HG02610 (cell line): ENCODE measurements around the gene RUNDC1.
"Not testable (repeated sequence)": the region's sequence is repeated elsewhere in the genome, so short reads cannot be mapped to it uniquely, and the experiment has no call there.

Experiments used
- ATAC-seq: cut with Tn5 transposase; IDR thresholded peaks from one replicate; pipeline ENCODE4 v1.9.1; 2021; ENCODE audit warnings: mild to moderate bottlenecking, moderate library complexity; ENCODE audit not compliant: unreplicated experiment

RUNDC1 gene

DNA sequence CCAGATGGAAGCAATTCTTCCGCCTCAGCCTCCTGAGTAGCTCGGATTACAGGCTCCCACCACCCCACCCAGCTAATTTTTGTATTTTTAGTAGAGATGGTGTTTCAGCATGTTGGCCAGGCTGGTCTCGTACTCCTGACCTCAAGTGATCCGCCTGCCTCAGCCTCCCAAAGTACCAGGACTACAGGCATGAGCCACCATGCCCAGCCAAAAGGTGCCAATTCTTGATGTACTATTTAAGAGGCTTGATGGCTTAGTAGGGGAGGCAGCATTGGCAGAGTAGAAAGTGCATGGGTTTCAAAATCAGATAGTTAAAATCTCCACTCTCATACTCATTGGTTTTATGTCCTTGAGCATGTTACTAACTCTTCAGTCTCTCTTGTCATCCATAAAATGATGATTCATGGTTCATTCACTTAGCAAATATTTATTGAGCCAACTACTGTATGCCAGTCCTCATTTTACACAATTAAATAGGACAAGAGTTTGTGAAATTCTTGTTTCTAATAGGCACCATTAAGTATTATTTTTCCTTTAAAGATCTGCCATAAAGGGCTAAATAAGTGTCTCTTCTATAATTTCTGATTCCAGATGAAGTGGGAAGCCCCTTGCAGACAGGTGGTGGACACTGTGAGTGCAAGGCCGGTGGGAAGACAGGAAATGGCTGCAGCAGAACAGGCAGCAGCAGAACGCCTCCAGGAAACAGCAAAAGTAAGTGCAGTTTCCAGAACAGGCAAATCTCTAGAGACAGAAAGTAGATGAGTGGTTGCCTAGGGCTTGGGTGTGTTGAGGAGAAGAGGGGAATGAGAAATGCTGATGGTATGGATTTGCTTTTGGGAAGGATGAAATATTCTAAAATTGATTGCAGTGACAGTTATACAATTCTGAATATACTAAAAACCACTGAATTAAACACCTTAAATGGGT lies 9.6 kb downstream of the RUNDC1 start:
- no peak for ATAC-seq

- no peak for ATAC-seq
Measured at GRCh38 chr17:42991471-42991870, 11.1 kb downstream of the RUNDC1 start.

DNA sequence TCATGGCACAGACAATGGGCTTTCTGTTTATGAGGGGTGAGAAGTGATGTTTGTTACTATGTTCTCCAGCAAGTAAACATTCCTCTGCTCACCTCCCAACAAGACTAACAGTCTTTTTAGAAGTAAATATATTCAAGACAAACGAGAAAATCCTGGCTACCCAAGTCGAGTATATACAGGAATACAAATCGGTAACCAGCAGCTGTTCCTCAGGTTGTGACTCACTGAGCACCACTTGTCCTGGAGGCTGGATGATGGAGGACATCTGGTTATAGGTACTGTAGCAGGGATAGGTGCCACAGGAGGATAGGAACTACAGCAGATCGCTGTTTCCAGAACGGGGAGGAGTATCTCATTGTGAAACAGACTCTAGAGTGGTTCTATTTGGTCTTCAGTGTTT lies 12.5 kb downstream of the RUNDC1 start:
- no peak for ATAC-seq

GRCh38 chr17:42993913-42994312 lies 13.5 kb downstream of the RUNDC1 start:
- ATAC-seq: not testable (repeated sequence)

- no peak for ATAC-seq
Measured at GRCh38 chr17:42997390-42997983, 17.1 kb downstream of the RUNDC1 start.

GRCh38 chr17:42997984-42998938 lies 17.9 kb downstream of the RUNDC1 start, which contains the start of gene RPL27:
Gene RPL27, plus strand, starts transcription at chr17:42998419. Its CDS starts 332 bp downstream, at chr17:42998751.
- peak; percentile 94 for ATAC-seq

DNA sequence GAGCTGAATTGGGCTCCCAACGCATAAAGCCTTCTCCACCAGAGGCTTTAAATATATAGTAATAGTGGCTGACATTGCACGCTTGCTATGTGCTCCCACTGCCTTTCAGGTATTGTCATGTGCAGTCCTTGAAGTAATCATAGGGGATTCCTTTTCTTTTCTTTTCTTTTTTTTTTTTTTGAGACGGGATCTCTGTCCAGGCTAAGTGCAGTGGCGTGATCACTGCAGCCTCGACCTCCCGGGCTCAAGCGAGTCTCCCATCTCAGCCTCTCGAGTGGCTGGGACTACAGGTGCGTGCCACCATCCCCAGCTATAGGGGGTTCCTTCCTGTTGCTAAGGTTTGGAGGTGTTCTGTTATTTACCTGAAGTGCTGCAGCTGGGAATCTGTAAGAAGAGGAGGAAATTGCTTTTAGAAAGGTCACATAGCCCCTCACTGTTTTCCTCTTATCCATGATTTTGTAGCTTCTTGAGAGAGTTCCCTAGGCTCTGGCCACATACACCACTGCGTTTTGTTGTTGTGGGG lies 18.7 kb downstream of the RUNDC1 start:
- ATAC-seq: no peak

GRCh38 chr17:43000894-43001293 lies 20.5 kb downstream of the RUNDC1 start:
- ATAC-seq: not testable (repeated sequence)

GRCh38 chr17:43003542-43004172 lies 23.3 kb downstream of the RUNDC1 start:
- no peak for ATAC-seq

DNA sequence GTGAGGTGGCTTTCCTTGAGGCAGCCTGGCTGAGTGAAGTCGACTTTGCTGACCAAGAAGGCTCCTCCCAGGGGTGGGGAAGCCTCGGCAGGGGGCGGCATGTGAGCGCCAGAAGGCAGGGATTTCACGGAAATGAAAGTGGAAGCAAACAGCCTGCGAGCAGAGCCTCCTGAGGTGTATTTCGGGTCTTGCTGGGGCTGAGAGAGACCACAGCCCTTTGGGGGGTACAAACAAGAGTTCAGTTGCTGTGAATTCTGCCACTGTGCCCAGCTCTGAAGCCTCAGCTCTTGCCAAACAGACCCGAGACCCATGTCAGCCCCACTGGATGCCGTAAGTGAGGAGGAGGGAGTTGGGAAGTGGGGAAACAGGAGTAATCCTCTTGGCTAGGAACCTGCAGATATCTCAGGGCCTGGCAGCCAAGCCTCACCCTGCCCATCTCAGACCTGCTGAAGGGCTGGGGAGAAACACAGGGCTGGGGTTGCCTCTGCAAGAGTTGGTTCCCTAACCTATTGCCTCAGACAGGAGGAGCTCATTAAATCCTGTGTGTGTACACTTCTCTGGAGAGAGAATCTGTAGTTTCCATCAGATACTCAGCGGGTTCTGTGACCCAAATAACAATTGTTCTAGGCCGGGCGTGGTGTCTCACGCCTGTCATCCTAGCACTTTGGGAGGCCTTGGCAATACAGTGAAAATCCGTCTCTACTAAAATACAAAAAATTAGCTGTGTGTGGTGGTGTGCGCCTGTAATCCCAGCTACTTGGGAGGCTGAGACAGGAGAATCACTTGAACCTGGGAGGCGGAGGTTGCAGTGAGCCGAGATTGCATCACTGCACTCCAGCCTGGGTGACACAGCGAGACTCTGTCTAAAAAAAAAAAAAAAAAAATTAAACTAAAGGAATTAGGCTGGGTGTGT lies 26.5 kb downstream of the RUNDC1 start, which contains the start of gene IFI35:
TSS of gene IFI35 (plus strand) at position 146 of the 913 bp plus-strand sequence. CDS start at position 310, 164 bp downstream.
- peak; percentile 88 for ATAC-seq

DNA sequence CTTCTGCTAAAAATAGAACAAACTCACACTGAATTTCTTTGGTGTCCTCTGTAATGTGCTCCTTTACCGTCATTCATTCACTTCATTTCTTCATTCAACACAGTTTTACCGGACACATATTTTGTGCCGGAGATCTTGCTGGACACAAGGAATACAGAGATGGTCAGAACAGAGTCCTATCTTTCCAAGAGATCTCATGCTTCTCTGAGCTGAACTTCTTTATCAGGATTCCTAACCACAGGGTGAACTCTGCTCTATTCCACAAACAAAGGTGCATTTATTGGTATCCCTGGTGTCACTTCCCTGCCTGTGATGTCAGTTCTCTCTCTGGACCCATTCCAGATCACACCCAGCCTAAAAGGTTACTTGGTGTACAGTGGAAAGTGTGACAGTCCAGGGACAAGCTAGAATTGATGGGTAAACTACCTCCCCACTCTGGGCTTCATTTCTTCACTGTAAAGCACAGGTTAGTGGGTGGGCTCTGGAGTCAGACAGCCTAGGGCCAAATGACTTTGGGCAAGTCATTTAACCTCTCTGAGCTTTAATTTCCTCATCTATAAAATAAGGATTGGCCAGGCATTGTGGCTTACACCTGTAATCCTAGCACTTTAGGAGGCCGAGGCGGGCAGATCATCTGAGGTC lies 30.4 kb downstream of the RUNDC1 start:
- no peak for ATAC-seq

DNA sequence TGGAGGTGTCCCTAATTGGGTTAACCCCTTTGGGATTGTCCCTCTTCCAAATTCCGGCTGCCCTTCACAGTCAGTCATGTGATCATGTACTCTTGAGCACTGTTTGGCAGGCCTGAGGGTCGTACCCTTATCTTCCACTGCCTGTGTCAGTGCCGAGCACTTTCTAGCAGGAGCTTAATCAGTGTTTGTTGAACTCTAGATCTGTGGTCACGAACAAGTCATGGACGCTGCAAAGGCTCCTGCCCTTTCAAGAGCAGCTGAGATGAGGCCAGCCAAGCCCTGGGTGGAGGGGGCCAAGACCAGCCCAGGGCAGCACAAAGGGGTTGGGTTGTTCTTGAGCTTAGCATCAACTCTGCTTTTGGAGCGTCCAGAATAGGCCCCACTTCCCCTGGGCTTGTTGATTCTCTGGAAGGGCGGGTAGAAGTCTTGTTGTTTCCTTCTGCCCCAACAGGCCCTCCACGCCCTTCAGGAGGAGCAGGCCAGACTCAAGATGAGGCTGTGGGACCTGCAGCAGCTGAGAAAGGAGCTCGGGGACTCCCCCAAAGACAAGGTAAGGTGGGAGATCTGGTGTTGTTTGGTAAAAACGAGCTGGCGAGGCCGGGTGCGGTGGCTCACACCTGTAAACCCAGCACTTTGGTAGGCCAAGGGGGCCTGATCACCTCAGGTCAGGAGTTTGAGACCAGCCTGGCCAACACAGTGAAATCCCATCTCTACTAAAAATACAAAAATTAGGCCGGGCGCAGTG lies 31.5 kb downstream of the RUNDC1 start:
- no peak for ATAC-seq

GRCh38 chr17:43013296-43013695 lies 32.9 kb downstream of the RUNDC1 start:
- no peak for ATAC-seq

- no peak for ATAC-seq
Measured at GRCh38 chr17:43014020-43014648, 33.8 kb downstream of the RUNDC1 start.

- ATAC-seq: no peak
Measured at GRCh38 chr17:43014649-43015542, 34.5 kb downstream of the RUNDC1 start.

- no peak for ATAC-seq
Measured at GRCh38 chr17:43015579-43015978, 35.2 kb downstream of the RUNDC1 start.
